GM18517 (cell line): ENCODE results near the gene ATG7.
"Not testable (repeated sequence)": the region's sequence is repeated elsewhere in the genome, so short reads cannot be mapped to it uniquely, and the experiment has no call there.

Source experiments
- ATAC-seq: cut with Tn5 transposase; IDR thresholded peaks from one replicate; pipeline ENCODE4 v1.9.1; 2021; ENCODE audit warnings: mild to moderate bottlenecking, moderate library complexity; ENCODE audit not compliant: unreplicated experiment

Gene ATG7

DNA sequence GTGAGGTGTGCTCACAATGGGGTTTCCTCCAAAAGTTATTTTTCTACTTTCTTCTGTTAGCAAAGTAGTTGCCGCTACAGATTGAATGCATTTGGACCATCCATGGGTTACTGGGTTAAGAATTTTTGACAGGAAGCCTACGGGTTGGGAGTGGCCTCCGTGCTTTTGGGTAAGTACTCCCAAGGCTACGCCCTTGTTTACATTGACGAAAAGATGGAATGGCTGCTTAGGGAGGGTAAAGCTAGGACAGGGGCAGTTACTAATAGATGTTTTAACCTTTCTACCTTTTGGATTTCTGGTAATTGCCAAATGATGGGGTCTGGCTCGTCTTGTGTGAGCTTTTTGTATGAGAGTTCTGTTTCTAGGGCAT, 20.4 kb upstream of the ATG7 start:
- no peak for ATAC-seq

DNA sequence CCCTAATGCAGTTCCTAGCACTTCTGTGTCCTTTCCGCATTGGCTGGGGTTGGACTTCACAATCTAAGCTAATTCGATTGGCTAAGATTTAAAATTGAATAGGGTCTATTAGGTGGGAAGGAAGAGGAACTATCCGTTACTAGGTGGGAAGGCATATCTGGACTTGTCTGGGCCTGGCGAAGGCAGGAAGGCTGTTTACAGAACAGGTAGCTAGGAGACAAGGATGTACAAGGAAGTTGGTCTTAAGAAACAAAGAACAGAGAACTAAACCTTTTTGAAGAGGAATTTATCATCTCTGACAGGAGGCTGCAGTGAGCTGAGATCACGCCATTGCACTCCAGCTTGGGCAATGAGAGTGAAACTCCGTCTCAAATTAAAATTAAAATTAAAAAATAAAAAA, 17.3 kb upstream of the ATG7 start:
- ATAC-seq: no peak

DNA sequence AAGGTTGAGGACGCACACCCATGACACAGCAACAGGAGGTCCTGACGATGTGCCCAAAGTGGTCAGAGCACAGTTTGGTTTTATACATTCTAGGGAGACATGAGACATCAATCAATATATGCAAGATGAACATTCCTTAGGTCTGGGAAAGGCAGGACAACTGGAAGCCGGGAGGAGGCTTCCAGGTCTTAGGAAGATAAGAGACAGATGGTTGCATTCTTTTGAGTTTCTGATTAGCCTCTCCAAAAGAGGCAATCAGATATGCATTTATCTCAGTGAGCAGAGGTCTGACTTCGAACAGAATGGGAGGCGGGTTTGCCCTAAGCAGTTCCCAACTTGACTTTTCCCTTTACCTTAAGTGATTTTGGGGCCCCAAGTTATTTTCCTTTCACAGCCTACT, 16.7 kb upstream of the ATG7 start:
- not testable (repeated sequence) for ATAC-seq

DNA sequence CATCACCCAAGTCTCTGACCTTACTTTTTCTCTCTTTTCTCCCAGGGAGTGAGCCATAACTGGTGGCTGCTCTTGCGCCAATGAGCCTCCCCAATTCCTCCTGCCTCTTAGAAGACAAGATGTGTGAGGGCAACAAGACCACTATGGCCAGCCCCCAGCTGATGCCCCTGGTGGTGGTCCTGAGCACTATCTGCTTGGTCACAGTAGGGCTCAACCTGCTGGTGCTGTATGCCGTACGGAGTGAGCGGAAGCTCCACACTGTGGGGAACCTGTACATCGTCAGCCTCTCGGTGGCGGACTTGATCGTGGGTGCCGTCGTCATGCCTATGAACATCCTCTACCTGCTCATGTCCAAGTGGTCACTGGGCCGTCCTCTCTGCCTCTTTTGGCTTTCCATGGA, 13.2 kb upstream of the ATG7 start:
- ATAC-seq: no peak

DNA sequence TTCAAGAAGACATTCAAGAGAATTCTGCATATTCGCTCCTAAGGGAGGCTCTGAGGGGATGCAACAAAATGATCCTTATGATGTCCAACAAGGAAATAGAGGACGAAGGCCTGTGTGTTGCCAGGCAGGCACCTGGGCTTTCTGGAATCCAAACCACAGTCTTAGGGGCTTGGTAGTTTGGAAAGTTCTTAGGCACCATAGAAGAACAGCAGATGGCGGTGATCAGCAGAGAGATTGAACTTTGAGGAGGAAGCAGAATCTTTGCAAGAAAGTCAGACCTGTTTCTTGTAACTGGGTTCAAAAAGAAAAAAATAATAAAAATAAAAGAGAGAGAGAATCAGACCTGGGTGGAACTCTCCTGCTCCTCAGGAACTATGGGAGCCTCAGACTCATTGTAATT, 11.7 kb upstream of the ATG7 start:
- ATAC-seq: no peak

DNA sequence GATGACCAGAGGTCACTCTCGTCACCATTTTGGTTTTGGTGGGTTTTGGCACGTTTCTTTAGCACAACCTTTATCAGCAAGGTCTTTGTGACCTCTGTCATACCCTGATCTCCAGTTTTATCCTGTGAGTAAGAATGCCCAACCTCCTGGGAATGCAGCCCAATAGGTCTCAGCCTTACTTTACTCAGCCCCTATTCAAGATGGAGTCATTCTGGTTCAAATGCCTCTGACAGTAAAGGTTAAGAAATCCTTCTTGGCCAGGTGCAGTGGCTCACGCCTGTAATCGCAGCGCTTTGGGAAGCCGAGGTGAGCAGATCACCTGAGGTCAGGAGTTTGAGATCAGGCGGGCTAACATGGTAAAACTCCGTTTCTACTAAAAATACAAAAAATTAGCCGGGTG, 3.2 kb upstream of the ATG7 start:
- no peak for ATAC-seq

DNA sequence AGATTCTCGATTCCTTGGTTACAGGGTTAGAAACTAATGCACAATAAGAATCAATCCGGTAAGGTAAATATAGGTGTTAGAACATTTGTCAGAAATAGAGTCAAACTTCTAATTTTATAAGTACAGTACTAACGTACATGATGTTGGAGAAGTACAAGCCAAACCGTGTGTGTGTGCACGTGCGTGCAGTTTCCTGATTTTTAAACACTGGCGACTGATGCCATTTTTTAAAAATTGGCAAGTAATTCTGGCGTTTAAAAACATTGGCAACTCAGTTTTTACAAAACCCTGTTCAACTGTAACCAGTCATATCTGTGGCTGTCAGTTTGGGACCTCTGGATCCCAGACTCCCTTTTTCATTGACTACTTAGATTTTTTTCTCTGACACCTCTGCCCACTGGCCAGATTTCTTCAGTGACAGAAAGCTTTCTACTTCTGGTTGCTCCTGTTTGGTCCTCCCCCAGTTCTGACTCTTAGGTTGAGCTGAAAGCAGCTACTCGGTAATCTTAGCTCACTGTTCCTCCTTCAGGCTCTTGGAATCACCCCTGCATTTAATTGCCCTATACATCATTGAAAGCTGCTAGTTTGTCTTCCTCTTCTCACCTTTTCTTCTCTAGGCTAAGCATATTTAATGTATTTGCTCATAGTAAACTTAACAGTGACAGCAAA, 843 bp downstream of the ATG7 start:
- ATAC-seq: no peak

DNA sequence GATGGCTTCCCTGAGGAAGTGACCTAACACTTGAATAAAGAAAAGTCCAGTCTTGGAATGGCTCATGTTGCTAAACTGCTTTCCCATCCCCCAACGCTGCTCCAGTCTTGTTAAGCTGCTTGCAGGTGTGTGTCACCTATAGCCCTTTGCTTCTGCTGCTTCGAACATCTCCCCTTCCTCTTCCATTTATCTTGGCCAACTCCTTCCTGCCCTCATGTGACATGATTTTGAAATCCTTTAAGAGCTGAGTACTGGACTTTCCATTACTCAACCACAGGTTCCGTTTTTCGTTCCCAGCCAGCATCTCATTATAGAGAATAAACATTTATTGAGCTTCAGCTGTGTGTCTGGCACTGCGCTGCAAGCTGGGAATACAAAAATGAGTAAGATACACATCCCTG, 1.7 kb downstream of the ATG7 start:
- ATAC-seq: no peak

DNA sequence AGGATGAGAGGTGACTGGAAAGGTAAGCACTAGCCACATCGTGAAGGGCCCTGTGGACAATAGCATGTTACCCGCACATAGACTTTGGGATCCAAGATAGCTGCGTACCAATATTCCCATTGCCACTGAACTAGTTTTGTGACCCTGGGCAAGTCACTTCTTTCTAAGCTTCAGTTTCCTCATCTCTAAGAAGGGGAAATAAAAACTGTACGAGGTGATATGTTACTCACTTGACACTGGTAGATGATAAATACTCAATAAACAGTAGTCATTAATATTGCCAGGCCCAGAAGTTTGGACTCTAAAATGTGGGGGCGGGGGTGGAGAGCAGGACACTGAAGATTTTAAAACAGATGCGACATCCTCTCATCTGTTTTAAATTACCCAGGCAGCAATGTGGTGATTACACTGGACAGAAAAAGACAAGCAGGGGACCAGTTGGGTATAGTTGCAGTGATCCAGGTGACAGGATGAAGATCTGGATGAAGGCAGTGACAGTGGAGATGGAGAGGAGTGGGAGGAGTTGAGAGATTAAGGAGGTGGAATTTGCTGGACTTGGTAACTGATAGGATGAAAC, 2.5 kb downstream of the ATG7 start:
- no peak for ATAC-seq

DNA sequence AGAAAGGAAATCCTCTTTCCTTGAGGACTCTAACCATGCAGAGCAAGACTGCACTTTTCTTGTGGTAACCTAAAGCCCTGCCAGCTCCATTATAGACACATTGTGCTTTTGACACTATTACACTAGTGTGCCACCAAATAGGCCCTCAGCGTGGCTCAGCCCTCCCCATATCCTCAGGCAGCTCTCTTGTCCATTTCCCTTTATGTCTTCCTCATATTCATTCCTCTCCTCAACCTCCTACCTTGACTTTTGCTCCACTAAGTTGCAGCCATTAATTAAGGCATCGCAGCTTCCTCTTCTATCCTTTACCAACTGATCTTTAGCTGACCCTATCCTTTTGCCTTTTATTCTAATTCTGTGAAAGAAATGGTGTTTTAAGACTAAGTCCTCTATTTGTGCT, 3.7 kb downstream of the ATG7 start:
- no peak for ATAC-seq

DNA sequence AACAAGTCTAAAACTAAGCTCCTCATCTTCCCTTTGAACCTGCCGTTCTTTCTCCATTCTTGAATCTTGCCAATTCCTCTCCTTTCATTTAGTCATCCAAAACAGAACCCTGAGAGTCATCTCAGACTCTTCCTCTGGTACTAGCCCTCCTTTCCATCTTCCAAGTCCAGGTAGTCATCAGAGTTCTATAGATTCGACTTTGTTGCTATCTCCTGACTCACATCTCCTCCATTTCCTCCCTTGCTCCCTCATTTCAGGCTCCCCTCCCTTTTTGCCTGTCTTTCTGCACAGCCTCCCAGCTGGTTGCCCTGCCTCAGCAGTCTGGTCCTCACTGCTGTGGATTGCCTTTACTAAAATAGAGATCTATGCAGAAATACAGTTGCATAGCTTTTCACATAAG, 4.7 kb downstream of the ATG7 start:
- ATAC-seq: no peak

DNA sequence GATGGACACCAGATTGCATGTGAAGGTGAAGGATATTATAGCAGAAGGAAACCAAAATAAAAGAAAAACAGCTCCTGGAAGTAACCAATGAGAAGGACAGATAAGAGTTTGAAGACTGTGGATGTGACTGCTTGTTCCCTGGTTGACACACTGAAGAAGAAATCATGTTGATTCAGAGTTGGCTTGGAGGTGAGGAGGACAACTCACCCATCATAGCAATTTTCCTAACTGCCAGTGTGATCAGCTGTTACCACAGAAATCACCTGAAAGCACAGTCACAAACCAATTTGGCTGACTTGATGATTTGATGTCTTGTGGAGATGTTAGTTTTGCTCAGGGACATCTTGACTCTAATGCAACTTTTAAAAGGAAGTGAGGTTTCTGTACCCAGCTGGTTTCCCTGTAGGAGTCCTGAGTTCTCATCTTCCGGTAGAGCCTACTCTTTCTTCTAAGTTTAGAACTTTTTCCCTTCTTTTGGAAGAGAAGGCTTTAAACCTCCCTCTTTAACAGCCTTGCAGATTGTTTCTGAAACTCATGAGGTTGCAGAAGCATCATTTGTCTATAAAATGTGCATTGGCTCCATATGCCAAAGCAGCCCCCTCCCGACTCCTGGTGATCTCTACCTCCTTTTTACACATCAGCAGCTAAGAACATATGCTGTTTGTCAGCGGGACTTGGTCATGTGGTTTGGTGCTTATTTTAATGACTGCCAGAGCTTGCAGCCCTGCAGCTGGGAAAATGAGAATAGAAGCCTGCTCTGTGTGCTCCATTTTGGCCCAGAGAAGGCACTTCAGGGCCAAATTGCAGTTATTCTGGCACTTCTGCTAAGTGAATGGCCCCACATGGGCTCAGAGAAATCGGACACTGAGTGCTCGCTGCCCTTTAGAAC, 10.3 kb downstream of the ATG7 start:
- no peak for ATAC-seq

DNA sequence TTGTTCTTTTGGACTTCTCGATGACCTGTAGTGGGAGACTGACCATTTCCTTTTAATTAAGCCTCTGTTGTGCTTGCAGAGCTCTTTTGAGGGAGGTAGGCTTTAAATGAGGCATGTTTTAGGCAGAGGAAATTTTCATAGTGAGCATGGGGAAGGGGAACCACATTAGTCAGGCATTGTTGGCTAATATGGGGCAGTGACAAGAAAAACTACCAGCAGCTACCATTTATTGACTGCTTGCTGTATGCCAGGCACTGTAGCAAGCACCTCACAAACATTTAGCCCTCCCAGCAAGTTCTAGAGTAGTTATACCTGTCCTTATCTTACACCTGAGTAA, 10.9 kb downstream of the ATG7 start:
- ATAC-seq: no peak

DNA sequence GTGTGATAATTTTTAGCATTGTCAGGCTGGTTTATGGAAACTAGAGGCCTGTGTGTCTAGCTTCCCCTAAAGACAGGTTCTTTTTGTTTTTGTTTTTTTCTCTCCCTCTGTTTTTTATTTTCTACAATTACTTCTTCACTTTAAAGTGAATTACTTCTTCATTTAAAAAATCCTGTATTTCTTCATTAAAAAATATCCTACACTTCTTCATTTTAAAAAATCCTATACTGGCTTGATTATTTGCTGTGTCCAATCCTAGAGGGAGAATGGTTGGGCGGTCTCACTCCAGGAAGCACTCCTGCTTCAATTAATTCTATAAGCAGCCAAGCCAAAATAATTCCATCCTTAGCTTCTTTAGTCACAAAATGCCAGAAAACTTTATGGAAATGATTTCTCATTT, 11.8 kb downstream of the ATG7 start:
- ATAC-seq: no peak

DNA sequence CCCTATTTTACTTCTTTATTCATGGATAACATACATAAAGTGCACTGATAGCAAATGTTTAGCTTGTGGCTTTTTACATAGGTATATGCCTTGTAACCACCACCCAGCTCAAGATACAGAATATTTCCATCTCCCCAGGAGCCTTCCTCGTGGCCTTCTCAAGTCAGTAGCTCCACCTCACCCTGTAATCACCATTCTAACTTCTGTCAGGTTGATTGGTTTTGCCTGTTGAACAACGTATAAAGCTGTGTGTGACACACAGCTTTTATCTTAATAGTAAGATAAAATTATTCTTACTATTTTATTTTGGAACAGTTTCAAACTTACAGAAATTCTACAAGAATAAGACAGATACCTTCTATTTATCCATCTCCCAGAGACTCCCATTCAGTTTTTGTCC, 13.3 kb downstream of the ATG7 start:
- ATAC-seq: no peak

DNA sequence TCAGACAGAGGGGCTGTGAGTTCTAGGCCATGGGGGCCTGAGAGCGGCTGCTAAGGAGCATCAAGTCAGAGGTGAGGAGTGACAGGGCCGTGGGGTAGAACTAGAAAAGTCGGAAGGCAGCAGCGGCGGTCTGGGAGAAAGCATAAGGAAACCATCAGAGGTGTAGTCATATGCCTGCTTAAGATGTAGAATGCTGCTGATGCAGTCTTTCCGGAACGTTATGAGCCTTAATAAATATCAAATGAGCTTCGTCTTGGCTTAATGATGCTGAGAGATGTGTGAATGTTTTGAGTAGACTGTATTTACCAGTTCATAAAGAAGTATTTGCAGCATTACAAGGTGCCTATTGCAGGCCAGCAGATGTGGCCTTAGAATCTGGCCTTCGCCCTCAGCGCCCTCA, 15.2 kb downstream of the ATG7 start:
- ATAC-seq: no peak

DNA sequence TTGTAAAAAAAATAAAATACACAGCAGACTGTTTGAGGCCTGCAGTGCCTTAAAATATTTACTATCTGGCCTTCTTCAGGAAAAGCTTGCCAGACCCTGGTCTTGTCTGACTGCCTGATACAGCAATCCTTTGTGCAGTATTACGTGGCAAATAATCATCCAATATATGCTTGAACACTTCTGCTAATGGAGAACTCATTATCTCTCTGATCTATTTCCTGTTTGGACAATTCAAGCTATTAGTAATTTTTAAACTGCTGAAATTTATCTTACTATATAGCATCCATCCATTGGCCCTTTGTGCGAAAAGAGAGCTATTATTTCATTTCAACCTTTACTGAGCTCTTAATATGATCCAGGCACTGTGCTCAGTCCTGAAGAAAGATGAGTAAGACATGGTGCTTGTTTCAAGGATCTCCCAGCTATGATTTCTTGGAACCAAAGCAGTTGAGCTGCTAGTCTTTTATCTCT, 15.9 kb downstream of the ATG7 start:
- ATAC-seq: no peak

DNA sequence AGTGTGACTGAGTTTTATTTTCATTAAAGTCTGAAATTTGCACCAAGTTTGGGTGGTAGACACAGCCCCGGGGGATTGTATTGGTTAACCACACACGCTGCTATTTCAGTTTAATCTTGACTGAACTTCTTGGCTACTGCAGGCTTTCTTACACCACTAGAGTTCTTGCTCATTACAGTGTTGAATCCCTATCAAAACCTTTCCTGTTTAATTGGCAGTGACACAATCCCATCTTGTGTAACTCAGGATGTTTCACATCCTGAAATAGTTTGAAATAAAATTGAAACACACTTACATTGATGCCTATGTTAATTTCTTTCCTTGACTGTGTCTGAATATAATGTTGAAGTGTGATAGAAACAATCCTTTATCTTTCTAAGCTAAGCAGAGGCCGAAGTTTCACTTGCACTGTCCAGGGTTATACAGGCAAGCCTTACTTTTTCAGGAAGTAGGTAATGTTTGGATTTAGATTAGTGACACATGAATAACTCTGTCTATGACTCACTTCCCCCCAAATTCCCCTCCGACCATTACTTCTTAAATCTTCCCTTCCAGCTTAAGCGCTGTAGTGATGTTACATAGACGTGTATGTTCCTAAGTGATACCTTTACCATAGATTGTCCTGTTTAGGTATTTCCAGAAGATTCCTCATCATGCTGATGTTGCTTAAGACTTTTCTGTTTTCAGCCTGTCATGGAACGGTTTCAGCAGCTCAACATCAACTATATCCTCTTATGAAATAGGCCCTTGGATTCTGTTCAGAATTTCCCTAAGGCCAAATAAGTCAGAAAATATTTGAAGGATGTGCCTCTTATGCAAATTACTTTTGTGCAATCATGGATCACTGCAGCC, 16.8 kb downstream of the ATG7 start:
- ATAC-seq: peak; percentile 79

DNA sequence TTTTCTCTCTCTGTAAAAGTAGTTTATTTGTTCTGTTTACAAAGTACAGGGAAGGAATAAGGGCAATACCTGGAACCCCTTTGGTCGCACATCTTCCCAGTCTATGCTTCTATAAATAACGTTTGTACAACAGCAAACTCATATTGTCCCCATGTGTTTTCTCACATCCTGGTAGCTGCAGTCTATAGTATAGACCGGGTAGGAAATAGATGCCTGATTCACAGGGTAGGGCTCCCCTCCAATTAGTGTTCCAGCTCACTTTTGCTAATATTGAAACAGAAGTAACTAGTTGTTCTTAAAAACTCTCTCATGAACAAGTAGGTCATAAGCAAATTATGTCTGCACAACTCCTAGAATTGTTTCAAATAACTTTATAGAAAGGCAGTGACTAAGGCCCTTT, 17.7 kb downstream of the ATG7 start:
- no peak for ATAC-seq

DNA sequence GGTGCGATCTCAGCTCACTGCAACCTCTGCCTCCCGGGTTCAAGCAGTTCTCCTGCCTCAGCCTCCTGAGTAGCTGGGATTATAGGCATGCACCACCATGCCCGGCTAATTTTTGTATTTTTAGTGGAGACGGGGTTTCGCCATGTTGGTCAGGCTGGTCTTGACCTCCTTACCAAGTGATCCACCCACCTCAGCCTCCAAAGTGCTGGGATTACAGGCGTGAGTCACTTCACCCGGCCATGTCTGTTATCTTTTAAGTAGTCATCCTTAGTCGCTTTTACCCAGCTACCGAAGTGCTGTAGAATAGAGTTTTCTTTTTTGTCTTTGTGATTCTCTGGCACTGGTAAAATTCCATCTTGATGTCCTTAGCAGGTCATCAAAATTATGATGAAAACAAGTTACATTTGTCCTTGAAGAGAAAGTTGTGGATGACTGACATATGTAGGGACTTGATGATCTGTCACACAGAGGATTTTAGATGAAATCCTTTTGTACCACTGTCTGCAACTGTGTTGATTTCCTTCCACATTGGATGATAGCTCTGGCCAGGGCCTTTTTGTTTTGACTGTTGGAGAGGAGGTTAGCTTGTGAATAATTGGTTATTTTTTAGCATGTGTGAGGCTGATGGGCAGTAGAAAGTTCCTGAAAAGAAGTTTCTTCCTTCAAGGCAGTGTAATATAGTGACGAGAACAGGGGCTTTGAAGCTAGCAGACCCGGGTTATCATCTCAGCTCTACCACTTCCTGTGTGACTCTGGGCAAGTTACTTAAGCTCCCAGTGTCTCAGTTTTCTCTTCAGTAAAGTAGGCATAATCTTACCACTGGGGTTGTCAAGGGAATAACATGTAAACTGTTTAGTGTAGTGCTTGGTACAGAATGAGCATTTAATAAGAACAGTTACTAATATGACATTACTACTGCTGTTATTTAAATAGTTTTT, 18.8 kb downstream of the ATG7 start:
- ATAC-seq: peak; percentile 43
